ENCODE data around the gene EVA1C. TPM values are rescaled to one million over a fixed set of nuclear protein-coding genes. Genes with fewer than 3 reads are reported as not detected.
"Not testable (repeated sequence)": the region's sequence is repeated elsewhere in the genome, so short reads cannot be mapped to it uniquely, and the experiment has no call there.

Gene EVA1C
- total RNA-seq, 2 experiments from 2014 or later = 11.1 to 13.7 TPM

GRCh38 chr21:32507342-32507919, 94.9 kb downstream of the EVA1C start:
- H3K4me1 Mint-ChIP-seq (ENCODE audit: low read depth) = no peaks in the 10 kb centered on the region
- CTCF ChIA-PET = interaction anchor here (1.5 kb wide), 1 partner anchor 9 kb away, joined by 3 read pairs; no protein-coding TSS in a partner anchor
- intact Hi-C loops (cut with micrococcal nuclease) = no loop called here
- H3K27me3 Mint-ChIP-seq = no peaks in the 10 kb centered on the region
- no peak overlapping the region for H3K4me3 Mint-ChIP-seq
- ATAC-seq (no peak), DNase-seq (no peak)
- H3K27ac Mint-ChIP-seq = no peak overlapping the region
- POLR2A ChIA-PET = interaction anchor here (0.6 kb wide), 1 partner anchor 27 kb away, joined by 3 read pairs; no protein-coding TSS in a partner anchor
- H3K36me3 Mint-ChIP-seq (ENCODE audit: low read depth) = peaks cover 23% of the 10 kb centered on the region
- no peaks in the 10 kb centered on the region for H3K9me3 Mint-ChIP-seq
- no peak for TF ChIP-seq CTCF (IDR thresholded peaks at IDR 0.05)

- POLR2A ChIA-PET; intact Hi-C loops (cut with micrococcal nuclease); H3K4me3 Mint-ChIP-seq; ATAC-seq; H3K4me1 Mint-ChIP-seq (ENCODE audit: low read depth); CTCF ChIA-PET; H3K9me3 Mint-ChIP-seq; DNase-seq; H3K27ac Mint-ChIP-seq; H3K27me3 Mint-ChIP-seq: not testable (repeated sequence)
- H3K36me3 Mint-ChIP-seq (ENCODE audit: low read depth) = peaks cover 24% of the 10 kb centered on the region
Observed at GRCh38 chr21:32508036-32508435, 95.5 kb downstream of the EVA1C start.

GRCh38 chr21:32508558-32508957, 96.1 kb downstream of the EVA1C start:
- DNase-seq = no peak
- ChIA-PET POLR2A (no interaction called here), CTCF (no interaction called here)
- no peaks in the 10 kb centered on the region for H3K4me1 Mint-ChIP-seq (ENCODE audit: low read depth)
- H3K4me3 Mint-ChIP-seq = no peak overlapping the region
- ATAC-seq = no peak
- intact Hi-C loops (cut with micrococcal nuclease) = no loop called here
- H3K36me3 Mint-ChIP-seq (ENCODE audit: low read depth) = peaks cover 24% of the 10 kb centered on the region
- H3K27ac Mint-ChIP-seq = no peak overlapping the region
- no peaks in the 10 kb centered on the region for H3K27me3 Mint-ChIP-seq
- TF ChIP-seq CTCF (IDR thresholded peaks at IDR 0.05) = no peak
- H3K9me3 Mint-ChIP-seq = no peaks in the 10 kb centered on the region

- H3K9me3 Mint-ChIP-seq; POLR2A ChIA-PET; H3K4me1 Mint-ChIP-seq (ENCODE audit: low read depth); H3K4me3 Mint-ChIP-seq; H3K27ac Mint-ChIP-seq; CTCF ChIA-PET; intact Hi-C loops (cut with micrococcal nuclease); ATAC-seq; H3K27me3 Mint-ChIP-seq; DNase-seq: not testable (repeated sequence)
- peaks cover 23% of the 10 kb centered on the region for H3K36me3 Mint-ChIP-seq (ENCODE audit: low read depth)
Observed at GRCh38 chr21:32508975-32509374, 96.5 kb downstream of the EVA1C start.

- no peaks in the 10 kb centered on the region for H3K4me1 Mint-ChIP-seq (ENCODE audit: low read depth)
- no peak overlapping the region for H3K4me3 Mint-ChIP-seq
- H3K36me3 Mint-ChIP-seq (ENCODE audit: low read depth) = peaks cover 8% of the 10 kb centered on the region
- no peak for TF ChIP-seq CTCF (IDR thresholded peaks at IDR 0.05)
- H3K9me3 Mint-ChIP-seq = no peaks in the 10 kb centered on the region
- DNase-seq (no peak), ATAC-seq (no peak)
- ChIA-PET POLR2A (interaction anchor here (0.8 kb wide), 1 partner anchor 42 kb away, joined by 3 read pairs; no protein-coding TSS in a partner anchor), CTCF (interaction anchor here (0.7 to 1.7 kb wide), 2 partner anchors 16 to 55 kb away, joined by 3 to 5 read pairs; no protein-coding TSS in a partner anchor)
- no peak overlapping the region for H3K27ac Mint-ChIP-seq
- H3K27me3 Mint-ChIP-seq = no peaks in the 10 kb centered on the region
- intact Hi-C loops (cut with micrococcal nuclease) = no loop called here
Observed at GRCh38 chr21:32514275-32515055, 102.0 kb downstream of the EVA1C start.

GRCh38 chr21:32515874-32516273, 103.4 kb downstream of the EVA1C start:
- Mint-ChIP-seq H3K27me3 (no peaks in the 10 kb centered on the region), H3K27ac (no peak overlapping the region), H3K9me3 (no peaks in the 10 kb centered on the region), H3K4me3 (no peak overlapping the region), H3K36me3 (ENCODE audit: low read depth) (peaks cover 4% of the 10 kb centered on the region), H3K4me1 (ENCODE audit: low read depth) (no peaks in the 10 kb centered on the region)
- intact Hi-C loops (cut with micrococcal nuclease) = no loop called here
- DNase-seq = no peak
- POLR2A ChIA-PET = interaction anchor here (0.7 to 1.1 kb wide), 2 partner anchors 104 to 809 kb away, joined by 3 read pairs; no protein-coding TSS in a partner anchor
- no peak for TF ChIP-seq CTCF (IDR thresholded peaks at IDR 0.05)
- ATAC-seq = no peak
- CTCF ChIA-PET = interaction anchor here (0.8 to 1.4 kb wide), 2 partner anchors 9 to 10 kb away, joined by 3 to 4 read pairs; no protein-coding TSS in a partner anchor

Data from activated CD8-positive, alpha-beta T cell treated with anti-CD3 and anti-CD28 coated beads for 36 hours (primary cell).